SK-N-SH treated with all-trans-retinoic acid at 6 μM for 48 hours (cell line): ENCODE measurements around the gene NEAT1.

Experiments used
- ATAC-seq: fragments of 200-7000 bp; cut with Tn5 transposase; 3 replicates; pipeline ENCODE4 v1.9.1; 2020; ENCODE audit warnings: mild to moderate bottlenecking, moderate library complexity
- CREB5 ChIP-seq: fragments of 250-450 bp; sonication (Bioruptor Pico); IDR thresholded peaks from 2 replicates; pipeline ENCODE4 v1.5.1; 2020; ENCODE audit warnings: low read depth, mild to moderate bottlenecking, moderate library complexity
- CSDC2 ChIP-seq: fragments of 250-450 bp; sonication (Bioruptor Pico); IDR thresholded peaks from 2 replicates; pipeline ENCODE4 v1.5.0; 2020; ENCODE audit warnings: mild to moderate bottlenecking, moderate library complexity
- CSRNP3 ChIP-seq: fragments of 250-450 bp; sonication (Bioruptor Pico); IDR thresholded peaks from 2 replicates; pipeline ENCODE4 v1.5.1; 2021; ENCODE audit warnings: mild to moderate bottlenecking, moderate library complexity
- ESRRG ChIP-seq: fragments of 250-450 bp; sonication (Bioruptor Pico); IDR thresholded peaks from 2 replicates; pipeline ENCODE4 v1.6.1; 2021; ENCODE audit warnings: mild to moderate bottlenecking
- GLIS3 ChIP-seq: fragments of 250-450 bp; sonication (Bioruptor Pico); IDR thresholded peaks from 2 replicates; pipeline ENCODE4 v1.5.0; 2020; ENCODE audit warnings: mild to moderate bottlenecking, moderate library complexity
- ISL1 ChIP-seq: fragments of 250-450 bp; sonication (Bioruptor Pico); IDR thresholded peaks from 2 replicates; pipeline ENCODE4 v2.1.2; 2022; ENCODE audit warnings: mild to moderate bottlenecking, moderate library complexity
- OSR1 ChIP-seq: fragments of 250-450 bp; sonication (Bioruptor Pico); IDR thresholded peaks from 2 replicates; pipeline ENCODE4 v1.8.0; 2022; ENCODE audit warnings: moderate library complexity, mild to moderate bottlenecking, inconsistent platforms
- PATZ1 ChIP-seq: fragments of 250-450 bp; sonication (Bioruptor Pico); IDR thresholded peaks from 2 replicates; pipeline ENCODE4 v1.8.0; 2020; ENCODE audit warnings: mild to moderate bottlenecking, moderate library complexity, borderline replicate concordance
- POU6F1 ChIP-seq: fragments of 250-450 bp; sonication (Bioruptor Pico); IDR thresholded peaks from 2 replicates; pipeline ENCODE4 v1.8.0; 2021; ENCODE audit warnings: low read depth, mild to moderate bottlenecking, moderate library complexity, borderline replicate concordance
- PPARA ChIP-seq: fragments of 250-450 bp; sonication (Bioruptor Pico); IDR thresholded peaks from 2 replicates; pipeline ENCODE4 v1.5.0; 2020; ENCODE audit warnings: mild to moderate bottlenecking, borderline replicate concordance
- SNAI2 ChIP-seq: fragments of 250-450 bp; sonication (Bioruptor Pico); IDR thresholded peaks from 2 replicates; pipeline ENCODE4 v1.5.0; 2020; ENCODE audit warnings: mild to moderate bottlenecking, moderate library complexity
- TCF4 ChIP-seq: fragments of 250-450 bp; sonication (Bioruptor Pico); IDR thresholded peaks from 2 replicates; pipeline ENCODE4 v1.8.0; 2021; ENCODE audit warnings: mild to moderate bottlenecking, moderate library complexity, borderline replicate concordance
- TOX ChIP-seq: fragments of 250-450 bp; sonication (Bioruptor Pico); IDR thresholded peaks from 2 replicates; pipeline ENCODE4 v1.8.0; 2021; ENCODE audit warnings: mild to moderate bottlenecking, moderate library complexity, borderline replicate concordance
- ZC3H10 ChIP-seq: fragments of 250-450 bp; sonication (Bioruptor Pico); IDR thresholded peaks from 2 replicates; pipeline ENCODE4 v1.5.1; 2021; ENCODE audit warnings: mild to moderate bottlenecking, moderate library complexity
- ZFP3 ChIP-seq: fragments of 250-450 bp; sonication (Bioruptor Pico); IDR thresholded peaks from 2 replicates; pipeline ENCODE4 v1.5.0; 2020; ENCODE audit warnings: mild to moderate bottlenecking, moderate library complexity
- ZFP30 ChIP-seq: fragments of 450-650 bp; formaldehyde crosslinking; IDR thresholded peaks from 2 replicates; pipeline ENCODE4 v1.5.0; 2022; ENCODE audit warnings: mild to moderate bottlenecking, moderate library complexity
- ZNF565 ChIP-seq: fragments of 450-650 bp; formaldehyde crosslinking; conservative IDR thresholded peaks from 2 replicates; pipeline ENCODE4 v1.5.0; 2020; ENCODE audit warnings: low read depth, mild to moderate bottlenecking, moderate library complexity
- ZNF70 ChIP-seq: fragments of 450-650 bp; formaldehyde crosslinking; IDR thresholded peaks from 2 replicates; pipeline ENCODE4 v1.5.0; 2020; ENCODE audit warnings: mild to moderate bottlenecking, moderate library complexity
- ZNF8 ChIP-seq: fragments of 450-650 bp; formaldehyde crosslinking; IDR thresholded peaks from 2 replicates; pipeline ENCODE4 v1.5.0; 2020; ENCODE audit warnings: mild to moderate bottlenecking, moderate library complexity

The NEAT1 gene

GRCh38 chr11:65377036-65377435, 45.6 kb upstream of the NEAT1 start:
- no peak for ATAC-seq
- TF ChIP-seq ZNF565 (CRISPR knock-in tag) (no peak), ESRRG (no peak), PATZ1 (no peak), ZFP3 (CRISPR knock-in tag) (no peak), POU6F1 (CRISPR knock-in tag) (no peak), GLIS3 (CRISPR knock-in tag) (no peak)

- ATAC-seq = no peak
- no peak for TF ChIP-seq CSDC2 (CRISPR knock-in tag)
- TF ChIP-seq ZFP30 (CRISPR knock-in tag) = no peak
- no peak for TF ChIP-seq TCF4 (CRISPR knock-in tag)
- TF ChIP-seq GLIS3 (CRISPR knock-in tag) = no peak
- no peak for TF ChIP-seq SNAI2 (CRISPR knock-in tag)
- TF ChIP-seq PPARA = no peak
- no peak for TF ChIP-seq CSRNP3 (CRISPR knock-in tag)
- TF ChIP-seq CREB5 (CRISPR knock-in tag) = no peak
These were observed 44.8 kb upstream of the NEAT1 start for GRCh38 chr11:65377777-65378176.

GRCh38 chr11:65378208-65378927, 44.2 kb upstream of the NEAT1 start:
- TF ChIP-seq ZNF70 = no peak
- TF ChIP-seq ZC3H10 = no peak
- no peak for TF ChIP-seq ISL1 (CRISPR knock-in tag)
- TF ChIP-seq PATZ1 = no peak
- no peak for TF ChIP-seq ESRRG
- TF ChIP-seq POU6F1 (CRISPR knock-in tag) = no peak
- TF ChIP-seq SNAI2 (CRISPR knock-in tag) = no peak
- TF ChIP-seq TOX (CRISPR knock-in tag) = no peak
- TF ChIP-seq OSR1 (CRISPR knock-in tag) = no peak
- no peak for TF ChIP-seq ZNF8
- ATAC-seq = no peak
